GM19351 (cell line): ENCODE results near the gene SPSB2.
A peak's percentile ranks its signal among the peaks of the same experiment; 100 is the strongest.
"Not testable (repeated sequence)": the region's sequence is repeated elsewhere in the genome, so short reads cannot be mapped to it uniquely, and the experiment has no call there.

Experiments used
- ATAC-seq: cut with Tn5 transposase; IDR thresholded peaks from one replicate; pipeline ENCODE4 v1.9.1; 2021; ENCODE audit warnings: mild to moderate bottlenecking, moderate library complexity; ENCODE audit not compliant: unreplicated experiment

The SPSB2 gene

GRCh38 chr12:6872073-6873048, 742 bp downstream of the SPSB2 start:
- ATAC-seq = peak; percentile 38

- ATAC-seq = no peak
These were observed 1.8 kb downstream of the SPSB2 start for GRCh38 chr12:6871052-6871957.

DNA sequence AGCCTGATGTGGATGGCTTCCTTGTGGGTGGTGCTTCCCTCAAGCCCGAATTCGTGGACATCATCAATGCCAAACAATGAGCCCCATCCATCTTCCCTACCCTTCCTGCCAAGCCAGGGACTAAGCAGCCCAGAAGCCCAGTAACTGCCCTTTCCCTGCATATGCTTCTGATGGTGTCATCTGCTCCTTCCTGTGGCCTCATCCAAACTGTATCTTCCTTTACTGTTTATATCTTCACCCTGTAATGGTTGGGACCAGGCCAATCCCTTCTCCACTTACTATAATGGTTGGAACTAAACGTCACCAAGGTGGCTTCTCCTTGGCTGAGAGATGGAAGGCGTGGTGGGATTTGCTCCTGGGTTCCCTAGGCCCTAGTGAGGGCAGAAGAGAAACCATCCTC, 2.8 kb downstream of the SPSB2 start:
- not testable (repeated sequence) for ATAC-seq

- ATAC-seq = no peak
These were observed 3.8 kb downstream of the SPSB2 start for GRCh38 chr12:6869049-6870021.

GRCh38 chr12:6868211-6869048, 4.7 kb downstream of the SPSB2 start:
- no peak for ATAC-seq

- ATAC-seq = peak; percentile 63
These were observed 5.5 kb downstream of the SPSB2 start, which contains the start of gene TPI1 for GRCh38 chr12:6867413-6868210. Gene TPI1 (plus strand): TSS chr12:6867531. CDS start chr12:6867567, 36 bp downstream.

DNA sequence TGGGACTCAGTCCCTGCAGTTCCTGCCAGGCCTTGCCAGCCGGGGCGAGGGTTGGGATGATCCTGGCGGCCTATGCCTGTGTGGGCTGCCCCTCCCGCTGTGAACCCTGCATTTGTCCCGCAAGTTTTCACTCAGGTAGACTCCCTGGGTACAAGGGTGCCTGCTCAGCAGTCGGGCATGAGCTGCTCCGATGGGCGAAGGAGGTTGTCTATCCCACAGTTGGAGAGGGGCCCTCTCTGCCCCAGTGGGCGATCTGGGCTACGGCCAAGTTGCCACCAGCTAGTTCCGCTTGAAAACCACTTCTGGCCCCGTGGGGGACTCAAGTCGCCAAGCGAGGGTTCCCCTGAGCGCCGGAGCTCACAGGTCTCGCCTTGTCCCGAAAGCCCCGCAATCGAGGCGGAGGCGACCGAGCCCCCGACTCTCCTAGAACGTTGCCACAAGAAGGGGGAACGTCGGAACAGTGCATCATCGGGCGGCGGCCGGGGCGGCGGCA, 6.1 kb downstream of the SPSB2 start:
- peak; percentile 7 for ATAC-seq

- ATAC-seq = no peak
These were observed 6.8 kb downstream of the SPSB2 start for GRCh38 chr12:6866163-6866919.

GRCh38 chr12:6865307-6865706, 7.8 kb downstream of the SPSB2 start:
- ATAC-seq = not testable (repeated sequence)

DNA sequence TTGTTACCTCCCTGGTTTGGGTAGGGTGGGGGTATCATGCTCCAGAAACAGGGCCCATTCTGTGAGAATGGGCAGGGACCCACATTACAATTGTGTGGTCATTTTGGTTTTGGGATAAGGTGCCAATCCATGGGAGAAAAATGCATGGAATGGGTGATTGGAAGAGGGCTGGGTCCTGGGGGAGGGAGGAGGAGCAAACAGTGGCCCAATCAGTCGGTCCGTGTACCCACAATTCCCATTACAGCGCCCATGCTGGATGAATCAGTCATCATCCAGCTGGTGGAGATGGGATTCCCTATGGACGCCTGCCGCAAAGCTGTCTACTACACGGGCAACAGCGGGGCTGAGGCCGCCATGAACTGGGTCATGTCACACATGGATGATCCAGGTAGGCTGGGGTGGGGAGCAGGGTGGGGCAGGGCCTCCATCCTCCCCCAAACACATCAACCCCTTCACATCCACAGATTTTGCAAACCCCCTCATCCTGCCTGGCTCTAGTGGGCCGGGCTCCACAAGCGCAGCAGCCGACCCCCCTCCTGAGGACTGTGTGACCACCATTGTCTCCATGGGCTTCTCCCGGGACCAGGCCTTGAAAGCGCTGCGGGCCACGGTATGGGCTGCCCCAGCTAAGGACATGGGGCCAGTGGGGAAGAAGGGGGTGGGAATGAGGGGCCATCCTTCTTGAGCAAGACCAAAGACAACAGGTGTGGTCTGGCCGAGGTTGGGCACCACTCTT, 9.3 kb downstream of the SPSB2 start:
- no peak for ATAC-seq

DNA sequence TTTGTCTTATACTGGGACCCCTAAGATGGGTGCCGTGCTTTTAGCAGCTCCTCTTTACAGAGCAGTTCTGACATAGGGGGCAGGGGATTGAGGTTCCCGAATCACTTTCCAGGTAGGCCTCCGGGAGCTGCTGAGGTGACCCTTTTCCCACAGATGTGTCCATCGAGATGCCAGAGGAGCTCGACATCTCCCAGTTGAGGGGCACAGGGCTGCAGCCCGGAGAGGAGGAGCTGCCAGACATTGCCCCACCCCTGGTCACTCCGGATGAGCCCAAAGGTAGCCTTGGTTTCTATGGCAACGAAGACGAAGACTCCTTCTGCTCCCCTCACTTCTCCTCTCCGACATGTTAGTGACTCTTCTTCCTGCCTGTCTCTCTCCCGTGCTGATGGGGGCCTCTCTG, 10.1 kb downstream of the SPSB2 start:
- no peak for ATAC-seq

- ATAC-seq = no peak
These were observed 11.7 kb downstream of the SPSB2 start for GRCh38 chr12:6861391-6861790.

GRCh38 chr12:6860942-6861341, 12.2 kb downstream of the SPSB2 start:
- ATAC-seq = no peak

- ATAC-seq = no peak
These were observed 13.0 kb downstream of the SPSB2 start for GRCh38 chr12:6860116-6860515.

DNA sequence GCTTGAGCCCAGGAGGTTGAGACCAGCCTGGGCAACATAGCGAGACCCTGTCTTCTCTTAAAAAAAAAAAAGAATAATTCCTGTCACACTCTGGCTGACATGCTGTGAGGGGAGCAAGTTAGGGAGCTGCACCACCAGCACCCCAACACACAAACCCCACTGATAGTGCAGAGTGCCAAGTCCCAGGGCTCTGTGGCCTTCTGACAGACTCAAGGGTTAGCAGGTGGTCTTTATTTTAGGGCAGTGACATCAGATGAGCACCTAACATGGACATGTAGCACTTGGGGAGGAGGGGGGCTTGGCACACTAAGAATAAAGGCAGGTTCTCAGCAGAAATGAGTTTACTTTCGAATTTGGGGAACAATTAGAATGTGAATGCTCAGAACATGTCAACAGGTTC, 14.3 kb downstream of the SPSB2 start:
- ATAC-seq = no peak

DNA sequence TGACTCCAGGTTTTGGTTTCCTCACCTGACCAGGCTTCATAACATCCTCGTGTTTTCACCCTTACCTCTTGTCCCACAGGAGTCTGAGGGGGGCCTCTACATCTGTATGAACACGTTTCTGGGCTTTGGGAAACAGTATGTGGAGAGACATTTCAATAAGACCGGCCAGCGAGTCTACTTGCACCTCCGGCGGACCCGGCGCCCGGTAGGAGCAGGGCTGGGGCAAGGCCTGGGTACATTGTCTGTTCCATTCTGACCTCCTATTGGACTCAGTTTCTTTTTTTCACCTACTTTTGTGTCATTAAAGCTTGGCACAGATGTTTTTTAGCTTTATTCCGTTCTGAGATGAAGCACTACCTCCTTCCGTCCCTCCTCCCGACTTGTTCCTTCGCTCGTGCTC, 17.8 kb downstream of the SPSB2 start:
- no peak for ATAC-seq

DNA sequence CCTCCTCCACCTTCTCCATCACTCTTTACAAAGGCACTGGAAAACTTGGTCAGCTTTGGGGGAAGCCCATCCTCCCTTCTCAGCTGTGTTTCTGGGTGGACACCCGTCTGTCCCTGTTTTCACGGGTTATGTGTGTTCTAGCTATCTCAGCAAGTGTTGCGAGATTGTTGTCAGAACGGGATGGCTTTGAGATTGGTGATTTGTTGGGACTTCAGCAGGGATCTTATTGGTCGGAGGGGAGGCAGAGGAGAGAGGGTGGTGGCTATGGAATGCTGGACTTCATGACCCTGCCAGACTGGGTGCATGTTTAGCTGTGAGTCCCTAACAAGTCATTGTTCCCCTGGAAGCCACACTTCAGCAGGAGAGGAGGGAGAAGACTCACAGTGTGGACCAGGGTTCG, 19.1 kb downstream of the SPSB2 start:
- ATAC-seq = no peak
